ENCODE measurements around the gene MIEF1.

DNA sequence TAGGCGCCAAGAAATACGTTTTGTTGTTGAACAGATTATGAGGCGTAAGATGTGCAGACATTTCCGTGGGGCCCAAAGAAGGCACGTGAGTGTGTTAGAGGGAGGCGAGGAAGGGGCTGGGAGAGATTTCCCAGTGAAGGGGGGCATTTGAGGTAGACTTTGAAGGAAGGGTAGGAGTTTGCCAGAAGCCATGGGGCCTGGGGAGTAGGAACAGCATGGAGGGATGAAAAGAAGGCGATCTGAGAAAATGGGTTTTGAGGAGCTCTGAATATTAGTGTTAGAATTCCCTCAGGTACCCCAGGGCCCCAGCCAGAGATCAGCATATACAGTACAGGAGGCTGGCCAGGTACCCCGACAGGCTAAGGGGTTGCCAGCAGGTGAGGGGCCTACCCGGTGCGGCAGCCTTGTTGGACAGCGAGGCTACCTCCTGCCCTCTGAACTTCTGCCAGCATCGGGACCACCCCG, 414 bp upstream of the MIEF1 start:
- peak in 1 of 2 donors; percentile 66 for TF ChIP-seq POLR2A (IDR thresholded peaks at IDR 0.05)
- TF ChIP-seq, protein P1, sequence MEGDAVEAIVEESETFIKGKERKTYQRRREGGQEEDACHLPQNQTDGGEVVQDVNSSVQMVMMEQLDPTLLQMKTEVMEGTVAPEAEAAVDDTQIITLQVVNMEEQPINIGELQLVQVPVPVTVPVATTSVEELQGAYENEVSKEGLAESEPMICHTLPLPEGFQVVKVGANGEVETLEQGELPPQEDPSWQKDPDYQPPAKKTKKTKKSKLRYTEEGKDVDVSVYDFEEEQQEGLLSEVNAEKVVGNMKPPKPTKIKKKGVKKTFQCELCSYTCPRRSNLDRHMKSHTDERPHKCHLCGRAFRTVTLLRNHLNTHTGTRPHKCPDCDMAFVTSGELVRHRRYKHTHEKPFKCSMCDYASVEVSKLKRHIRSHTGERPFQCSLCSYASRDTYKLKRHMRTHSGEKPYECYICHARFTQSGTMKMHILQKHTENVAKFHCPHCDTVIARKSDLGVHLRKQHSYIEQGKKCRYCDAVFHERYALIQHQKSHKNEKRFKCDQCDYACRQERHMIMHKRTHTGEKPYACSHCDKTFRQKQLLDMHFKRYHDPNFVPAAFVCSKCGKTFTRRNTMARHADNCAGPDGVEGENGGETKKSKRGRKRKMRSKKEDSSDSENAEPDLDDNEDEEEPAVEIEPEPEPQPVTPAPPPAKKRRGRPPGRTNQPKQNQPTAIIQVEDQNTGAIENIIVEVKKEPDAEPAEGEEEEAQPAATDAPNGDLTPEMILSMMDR (IDR thresholded peaks at IDR 0.05 in 4 of 5, conservative IDR thresholded peaks at IDR 0.05 in 1 of 5) = no peak

All from gastrocnemius medialis (tissue), 4 donors.